Skeletal muscle tissue (tissue), 4 donors: ENCODE measurements around the gene SUN1. TPM values are rescaled to one million over a fixed set of nuclear protein-coding genes. Genes with fewer than 3 reads are reported as not detected.

Experiments used
- H3K27ac ChIP-seq: one replicate; pipeline ENCODE4 v1.7.0; 2013; ENCODE audit warnings: mild to moderate bottlenecking, low read depth, low read length, inconsistent platforms
- H3K27me3 ChIP-seq, 3 donors: one replicate each; pipeline ENCODE4 v1.7.0; 2013; ENCODE audit warnings: low read length in 3 of 3; ENCODE audit not compliant: control insufficient read depth in 3 of 3, insufficient read depth in 3 of 3
- H3K36me3 ChIP-seq, 3 donors: one replicate each; pipeline ENCODE4 v1.7.0; 2013; ENCODE audit warnings: low read length in 3 of 3; ENCODE audit not compliant: control insufficient read depth in 3 of 3, insufficient read depth in 3 of 3
- H3K4me1 ChIP-seq, 3 donors: one replicate each; pipeline ENCODE4 v1.7.0; 2013; ENCODE audit warnings: low read length in 3 of 3, mild to moderate bottlenecking in 3 of 3; ENCODE audit not compliant: control insufficient read depth in 3 of 3, insufficient read depth in 3 of 3
- H3K4me3 ChIP-seq, 3 donors: one replicate each; pipeline ENCODE4 v1.7.0; 2013; ENCODE audit warnings: low read length in 3 of 3
- H3K9ac ChIP-seq, 3 donors: one replicate each; pipeline ENCODE4 v1.7.0; 2013; ENCODE audit warnings: low read length in 3 of 3, mild to moderate bottlenecking in 3 of 3, moderate library complexity in 2 of 3, low read depth in 1 of 3
- H3K9me3 ChIP-seq, 3 donors: one replicate each; pipeline ENCODE4 v1.7.0; 2013; ENCODE audit warnings: low read length in 3 of 3; ENCODE audit not compliant: control insufficient read depth in 3 of 3
- total RNA-seq: library from RNA; depleted of rRNA; stranded (reverse); fragments of >200 nt; gene quantifications from one replicate; pipeline ENCODE4 v1.2.3, GENCODE V29; 2014
- donor health status: Osteomylitis.

SUN1 gene, protein sequence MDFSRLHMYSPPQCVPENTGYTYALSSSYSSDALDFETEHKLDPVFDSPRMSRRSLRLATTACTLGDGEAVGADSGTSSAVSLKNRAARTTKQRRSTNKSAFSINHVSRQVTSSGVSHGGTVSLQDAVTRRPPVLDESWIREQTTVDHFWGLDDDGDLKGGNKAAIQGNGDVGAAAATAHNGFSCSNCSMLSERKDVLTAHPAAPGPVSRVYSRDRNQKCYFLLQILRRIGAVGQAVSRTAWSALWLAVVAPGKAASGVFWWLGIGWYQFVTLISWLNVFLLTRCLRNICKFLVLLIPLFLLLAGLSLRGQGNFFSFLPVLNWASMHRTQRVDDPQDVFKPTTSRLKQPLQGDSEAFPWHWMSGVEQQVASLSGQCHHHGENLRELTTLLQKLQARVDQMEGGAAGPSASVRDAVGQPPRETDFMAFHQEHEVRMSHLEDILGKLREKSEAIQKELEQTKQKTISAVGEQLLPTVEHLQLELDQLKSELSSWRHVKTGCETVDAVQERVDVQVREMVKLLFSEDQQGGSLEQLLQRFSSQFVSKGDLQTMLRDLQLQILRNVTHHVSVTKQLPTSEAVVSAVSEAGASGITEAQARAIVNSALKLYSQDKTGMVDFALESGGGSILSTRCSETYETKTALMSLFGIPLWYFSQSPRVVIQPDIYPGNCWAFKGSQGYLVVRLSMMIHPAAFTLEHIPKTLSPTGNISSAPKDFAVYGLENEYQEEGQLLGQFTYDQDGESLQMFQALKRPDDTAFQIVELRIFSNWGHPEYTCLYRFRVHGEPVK
- 180 TPM for total RNA-seq

DNA sequence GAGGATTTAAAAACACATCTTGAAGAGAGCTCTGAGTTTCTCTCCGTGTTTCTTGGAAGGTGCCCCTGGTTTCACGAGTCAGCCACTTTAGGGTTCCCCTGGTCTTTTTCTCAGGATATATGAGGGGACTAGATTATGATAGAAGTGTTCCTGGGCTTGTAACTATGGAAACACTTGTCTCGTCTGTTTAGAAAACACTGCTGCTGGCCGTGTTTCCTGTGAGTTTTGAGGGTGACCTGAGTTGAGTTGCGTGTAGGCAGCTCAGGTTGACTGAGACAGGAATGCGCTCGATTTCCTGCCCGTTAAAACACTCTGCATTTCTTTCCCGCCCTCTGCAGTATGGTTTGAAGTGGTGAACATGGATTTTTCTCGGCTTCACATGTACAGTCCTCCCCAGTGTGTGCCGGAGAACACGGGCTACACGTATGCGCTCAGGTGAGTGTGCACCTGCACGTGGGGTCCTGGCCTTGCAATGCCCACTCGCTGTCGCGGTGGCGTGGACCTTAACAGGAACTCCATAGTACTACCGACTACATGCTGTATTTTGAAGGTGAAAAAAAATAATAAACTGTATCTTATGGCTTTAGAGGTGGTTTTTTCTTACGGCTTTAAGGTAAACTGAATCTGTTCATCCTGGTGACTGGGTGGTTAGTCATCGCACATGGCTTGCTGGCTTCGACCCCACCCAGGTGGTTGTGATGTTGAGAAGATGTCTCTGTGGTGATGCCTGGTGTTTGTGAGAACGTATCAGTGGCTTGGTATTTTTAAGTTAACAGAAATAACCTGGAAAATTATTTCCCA, at the start of gene SUN1:
Gene SUN1, plus strand, starts transcription at position 310 of the 801 bp plus-strand sequence. Its CDS starts 49 bp downstream, at position 359.
- Histone ChIP-seq H3K4me1 (peaks cover 61 to 77% (median 75%) of the 10 kb centered on the region in 3 donors), H3K27me3 (no peaks in the 10 kb centered on the region), H3K9ac (peak within 1 kb of the TSS; percentile 73 to 76 (median 74)), H3K36me3 (peaks cover 0 to 14% (median 14%) of the 10 kb centered on the region in 3 donors), H3K9me3 (no peaks in the 10 kb centered on the region), H3K27ac (peak within 1 kb of the TSS; percentile 95), H3K4me3 (peak within 1 kb of the TSS; percentile 13 to 45 (median 28))

DNA sequence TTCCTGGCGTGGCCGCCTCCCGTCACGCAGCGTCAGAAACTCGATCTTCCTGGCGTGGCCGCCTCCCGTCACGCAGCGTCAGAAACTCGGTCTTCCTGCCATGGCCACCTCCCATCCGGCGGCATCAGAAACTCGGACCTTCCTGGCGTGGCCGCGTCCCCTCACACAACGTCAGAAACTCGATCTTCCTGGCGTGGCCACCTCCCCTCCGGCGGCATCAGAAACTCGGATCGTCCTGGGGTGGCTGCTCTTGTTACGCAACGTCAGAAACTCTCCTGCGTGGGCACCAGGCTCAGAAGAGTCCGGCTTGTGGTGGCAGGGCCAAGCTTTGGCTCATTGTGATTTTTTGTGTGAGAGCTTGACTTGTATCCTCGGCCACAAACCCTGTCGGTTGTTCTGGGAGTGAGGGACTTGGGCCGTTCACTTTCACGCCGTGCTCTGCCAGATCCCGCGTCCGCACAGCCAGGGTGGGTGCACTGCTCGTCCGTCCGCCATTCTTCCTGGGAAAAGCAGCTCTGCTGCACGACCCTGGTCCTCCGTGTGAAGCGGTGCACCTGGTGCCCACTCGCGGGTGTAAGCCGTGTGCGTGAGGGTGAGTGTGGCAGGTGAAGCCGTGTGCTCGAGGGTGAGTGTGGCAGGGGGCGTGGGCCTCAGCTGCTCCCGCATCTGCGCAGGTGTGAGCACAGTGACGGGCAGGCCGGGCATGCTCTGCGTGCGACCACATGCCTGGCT, 49.4 kb upstream of the SUN1 start:
- H3K9me3 ChIP-seq, result no peaks in the 10 kb centered on the region
- H3K27ac ChIP-seq, result no peak overlapping the region
- peaks cover 0 to 21% (median 9%) of the 10 kb centered on the region in 3 donors for H3K4me1 ChIP-seq
- peaks cover 36 to 47% (median 40%) of the 10 kb centered on the region in 3 donors for H3K36me3 ChIP-seq
- H3K27me3 ChIP-seq, result no peaks in the 10 kb centered on the region
- no peak overlapping the region for H3K9ac ChIP-seq
- H3K4me3 ChIP-seq, result no peak overlapping the region

DNA sequence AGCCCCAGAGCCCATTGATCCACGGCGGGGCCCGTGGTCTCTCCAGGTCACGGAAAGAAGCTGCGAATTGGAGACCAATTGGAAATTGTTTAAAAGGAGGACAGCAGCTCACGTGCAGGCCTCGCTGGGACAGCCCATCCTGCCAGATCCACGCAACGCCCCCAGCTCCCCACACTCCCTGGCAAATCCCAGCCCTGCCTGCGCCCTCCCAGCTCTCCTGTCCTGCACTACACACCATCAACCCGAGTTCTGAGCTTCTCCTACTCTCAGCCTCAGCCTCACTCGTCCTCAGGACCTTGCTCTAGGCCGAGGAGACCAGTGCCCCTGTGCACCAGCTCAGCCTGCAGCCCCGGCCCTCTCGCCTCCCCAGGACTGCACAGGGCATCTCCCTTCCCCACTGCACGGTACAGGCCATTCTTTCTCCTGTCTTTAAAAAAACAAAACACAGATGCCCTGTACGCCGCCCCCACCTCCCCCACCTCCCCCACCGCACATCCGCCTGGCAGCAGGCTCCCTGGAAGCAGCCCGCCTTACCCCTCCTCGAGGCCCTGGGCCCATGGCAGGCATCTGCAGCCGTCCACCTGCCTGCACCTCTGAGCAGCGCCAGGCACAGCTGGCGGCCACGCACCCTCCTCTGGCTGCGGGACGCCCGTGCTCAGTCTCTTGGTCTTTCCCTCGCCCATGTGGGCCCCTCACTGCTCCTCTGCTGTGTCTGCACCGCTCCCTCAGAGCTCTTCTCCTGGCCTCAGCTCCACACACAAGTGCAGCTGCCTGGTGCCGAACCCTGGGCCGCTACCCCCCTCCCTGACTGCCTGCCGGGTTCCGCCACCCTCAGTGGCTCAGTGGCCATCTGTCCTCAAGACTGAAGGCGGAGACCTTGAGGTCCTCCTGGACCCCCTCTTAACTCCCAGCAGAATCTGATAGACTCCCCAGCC, 48.5 kb upstream of the SUN1 start:
- Histone ChIP-seq H3K4me1 (peaks cover 0 to 19% (median 9%) of the 10 kb centered on the region in 3 donors), H3K9me3 (no peaks in the 10 kb centered on the region), H3K4me3 (no peak overlapping the region), H3K27me3 (no peaks in the 10 kb centered on the region), H3K9ac (no peak overlapping the region), H3K27ac (no peak overlapping the region), H3K36me3 (peaks cover 30 to 41% (median 36%) of the 10 kb centered on the region in 3 donors)

DNA sequence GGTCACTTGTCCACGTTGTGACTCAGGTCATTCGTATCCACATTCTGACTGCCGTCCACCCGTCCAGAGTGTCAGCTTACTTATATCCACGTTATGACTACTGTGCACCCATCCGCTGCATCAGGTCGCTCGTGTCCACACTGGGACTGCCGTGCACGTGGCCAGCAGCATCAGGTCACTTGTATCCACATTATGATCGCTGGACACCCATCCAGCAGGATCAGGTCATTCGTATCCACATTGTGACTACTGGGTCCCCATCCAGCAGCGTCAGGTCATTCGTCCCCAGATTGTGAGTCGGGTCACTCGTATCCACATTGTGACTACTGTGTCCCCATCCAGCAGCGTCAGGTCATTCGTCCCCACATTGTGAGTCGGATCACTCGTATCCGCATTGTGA, 47.3 kb upstream of the SUN1 start:
- peaks cover 0 to 17% (median 9%) of the 10 kb centered on the region in 3 donors for H3K4me1 ChIP-seq
- H3K9me3 ChIP-seq, result no peaks in the 10 kb centered on the region
- peaks cover 25 to 36% (median 32%) of the 10 kb centered on the region in 3 donors for H3K36me3 ChIP-seq
- no peak overlapping the region for H3K27ac ChIP-seq
- H3K4me3 ChIP-seq, result no peak overlapping the region
- H3K9ac ChIP-seq, result no peak overlapping the region
- no peaks in the 10 kb centered on the region for H3K27me3 ChIP-seq

DNA sequence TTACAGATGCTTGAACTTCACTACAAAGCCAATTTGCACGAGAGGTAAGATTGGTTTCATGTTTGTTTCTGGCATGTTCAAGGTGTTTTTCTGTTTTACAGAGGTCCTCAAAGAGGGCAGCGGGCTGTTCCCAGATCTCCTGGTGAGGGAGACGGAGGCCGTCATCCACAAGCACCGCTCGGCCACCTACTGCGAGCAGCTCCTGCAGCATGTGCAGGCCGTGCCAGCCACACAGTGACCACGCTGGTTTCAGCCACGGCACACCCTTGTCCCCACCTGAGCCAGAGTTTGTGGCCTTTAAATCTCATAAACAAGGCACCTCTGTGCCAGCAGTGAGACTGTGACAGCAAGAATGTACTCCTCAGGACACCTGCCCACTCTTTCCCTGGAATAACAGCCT, 46.9 kb upstream of the SUN1 start:
- Histone ChIP-seq H3K9me3 (no peaks in the 10 kb centered on the region), H3K27ac (no peak overlapping the region), H3K4me3 (no peak overlapping the region), H3K27me3 (no peaks in the 10 kb centered on the region), H3K36me3 (peaks cover 24 to 34% (median 32%) of the 10 kb centered on the region in 3 donors), H3K4me1 (peaks cover 0 to 17% (median 9%) of the 10 kb centered on the region in 3 donors), H3K9ac (no peak overlapping the region)

DNA sequence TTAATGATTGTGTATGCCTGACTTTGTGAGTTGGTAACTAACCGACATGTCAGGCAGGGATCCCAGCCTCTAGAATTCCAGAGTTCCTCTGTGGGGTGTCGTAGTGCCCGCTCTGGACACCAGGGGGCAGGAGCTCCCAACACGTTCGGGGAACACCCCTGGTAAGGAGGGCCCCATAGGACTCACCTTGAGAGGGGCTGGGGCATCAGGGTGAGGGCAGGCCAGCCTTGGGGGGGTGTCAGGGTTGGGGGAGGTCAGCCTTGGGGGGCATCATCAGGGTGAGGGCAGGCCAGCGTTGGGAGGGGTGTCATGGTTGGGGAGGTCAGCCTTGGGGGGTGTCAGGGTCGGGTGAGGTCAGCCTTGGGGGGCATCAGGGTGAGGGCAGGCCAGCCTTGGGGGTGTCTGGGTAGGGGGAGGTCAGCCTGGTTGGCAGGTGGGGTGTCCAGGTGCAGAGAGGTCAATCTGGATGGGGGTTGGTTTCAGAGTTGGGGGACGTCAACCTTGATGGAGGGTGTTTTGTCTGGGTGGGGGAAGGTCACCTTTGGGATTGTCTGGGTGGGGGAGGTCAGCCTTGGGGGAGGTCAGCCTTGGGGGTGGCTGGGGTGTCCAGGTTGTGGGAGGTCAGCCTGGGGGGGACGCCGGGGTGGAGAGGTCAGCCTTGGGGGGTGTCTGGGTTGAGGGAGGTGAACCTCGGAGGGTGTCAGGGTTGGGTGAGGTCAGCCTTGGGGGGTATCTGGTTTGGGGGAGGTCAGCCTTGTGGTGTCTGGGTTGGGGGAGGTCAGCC, 45.6 kb upstream of the SUN1 start:
- Histone ChIP-seq H3K27ac (no peak overlapping the region), H3K27me3 (no peaks in the 10 kb centered on the region), H3K36me3 (peaks cover 24 to 32% (median 32%) of the 10 kb centered on the region in 3 donors), H3K4me3 (no peak overlapping the region), H3K4me1 (peaks cover 0 to 16% (median 16%) of the 10 kb centered on the region in 3 donors), H3K9me3 (no peaks in the 10 kb centered on the region), H3K9ac (no peak overlapping the region)

DNA sequence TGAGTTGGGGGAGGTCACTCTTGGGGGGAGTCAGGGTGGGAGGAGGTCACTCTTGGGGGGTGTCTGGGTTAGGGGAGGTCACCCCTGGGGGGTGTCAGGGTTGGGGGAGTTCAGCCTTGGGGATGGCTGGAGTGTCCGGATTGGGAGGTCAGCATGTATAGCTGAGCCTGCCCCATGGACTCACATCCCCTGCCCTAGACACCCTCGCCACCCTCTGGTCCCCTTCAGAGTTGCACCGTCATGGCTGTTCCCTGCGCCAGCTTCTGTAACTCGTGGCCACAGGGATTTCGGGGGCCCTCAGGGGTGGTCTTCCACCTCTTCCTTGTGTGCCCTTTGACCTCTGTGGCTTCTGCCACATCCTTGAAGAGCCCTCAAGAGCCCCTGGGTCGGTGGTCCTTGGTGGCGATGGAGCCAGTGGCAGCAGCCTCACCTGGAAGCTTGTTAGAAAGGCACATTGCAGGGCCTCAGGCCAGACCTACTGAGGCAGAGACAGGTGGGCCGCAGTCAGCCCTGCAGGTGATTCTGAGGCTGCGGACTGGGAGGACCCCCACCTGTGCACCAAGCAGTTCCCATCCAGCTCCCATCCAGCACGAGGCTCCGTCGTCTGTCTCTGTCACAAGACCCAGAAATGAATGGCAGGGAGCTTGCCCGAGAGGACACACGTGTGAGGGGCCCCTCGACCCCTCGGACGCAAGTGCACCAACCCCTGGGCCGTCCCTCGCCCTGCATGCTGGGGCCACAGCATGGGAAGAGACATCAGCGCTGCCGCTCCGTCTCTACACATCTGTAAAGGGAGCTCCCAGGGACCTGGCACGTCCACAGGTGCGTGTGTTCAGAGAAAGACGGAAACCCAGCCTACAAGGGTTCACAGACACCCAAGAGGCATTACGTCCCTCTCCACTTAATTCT, 44.7 kb upstream of the SUN1 start:
- H3K4me3 ChIP-seq, result no peak overlapping the region
- H3K27me3 ChIP-seq, result no peaks in the 10 kb centered on the region
- no peaks in the 10 kb centered on the region for H3K9me3 ChIP-seq
- H3K4me1 ChIP-seq, result peaks cover 0 to 17% (median 14%) of the 10 kb centered on the region in 3 donors
- H3K27ac ChIP-seq, result no peak overlapping the region
- H3K9ac ChIP-seq, result no peak overlapping the region
- peaks cover 24 to 31% (median 24%) of the 10 kb centered on the region in 3 donors for H3K36me3 ChIP-seq
